ENCODE measurements around the gene MAPK10.
"Not testable (repeated sequence)": the region's sequence is repeated elsewhere in the genome, so short reads cannot be mapped to it uniquely, and the experiment has no call there.

The MAPK10 gene

GRCh38 chr4:86038037-86038436, 321.8 kb downstream of the MAPK10 start:
- Histone ChIP-seq H3K27me3 (ENCODE audit: control insufficient read depth in 2 of 2, insufficient read depth in 2 of 2, low read length in 2 of 2) (no peaks in the 10 kb centered on the region), H3K9me3 (ENCODE audit: control insufficient read depth in 2 of 2, low read length in 2 of 2) (no peaks in the 10 kb centered on the region), H3K4me3 (ENCODE audit: low read length in 2 of 2) (no peak overlapping the region), H3K36me3 (ENCODE audit: control insufficient read depth in 2 of 2, insufficient read depth in 2 of 2, low read length in 2 of 2) (no peaks in the 10 kb centered on the region), H3K4me1 (ENCODE audit: control insufficient read depth in 2 of 2, insufficient read depth in 2 of 2, low read length in 2 of 2) (no peaks in the 10 kb centered on the region), H3K9ac (ENCODE audit: low read depth in 1 of 2, low read length in 2 of 2) (no peak overlapping the region), H3K27ac (ENCODE audit: low read depth in 2 of 2, low read length in 2 of 2) (no peak overlapping the region)

GRCh38 chr4:86036736-86037135, 323.1 kb downstream of the MAPK10 start:
- no peaks in the 10 kb centered on the region for H3K27me3 ChIP-seq (ENCODE audit: control insufficient read depth in 2 of 2, insufficient read depth in 2 of 2, low read length in 2 of 2)
- no peaks in the 10 kb centered on the region for H3K4me1 ChIP-seq (ENCODE audit: control insufficient read depth in 2 of 2, insufficient read depth in 2 of 2, low read length in 2 of 2)
- H3K27ac ChIP-seq (ENCODE audit: low read depth in 2 of 2, low read length in 2 of 2) = no peak overlapping the region
- H3K9ac ChIP-seq (ENCODE audit: low read depth in 1 of 2, low read length in 2 of 2) = no peak overlapping the region
- no peaks in the 10 kb centered on the region for H3K36me3 ChIP-seq (ENCODE audit: control insufficient read depth in 2 of 2, insufficient read depth in 2 of 2, low read length in 2 of 2)
- no peak overlapping the region for H3K4me3 ChIP-seq (ENCODE audit: low read length in 2 of 2)
- H3K9me3 ChIP-seq (ENCODE audit: control insufficient read depth in 2 of 2, low read length in 2 of 2) = no peaks in the 10 kb centered on the region

GRCh38 chr4:86035688-86036087, 324.2 kb downstream of the MAPK10 start:
- H3K27ac ChIP-seq (ENCODE audit: low read depth in 2 of 2, low read length in 2 of 2) = no peak overlapping the region
- no peak overlapping the region for H3K4me3 ChIP-seq (ENCODE audit: low read length in 2 of 2)
- H3K9me3 ChIP-seq (ENCODE audit: control insufficient read depth in 2 of 2, low read length in 2 of 2) = no peaks in the 10 kb centered on the region
- H3K9ac ChIP-seq (ENCODE audit: low read depth in 1 of 2, low read length in 2 of 2) = no peak overlapping the region
- no peaks in the 10 kb centered on the region for H3K27me3 ChIP-seq (ENCODE audit: control insufficient read depth in 2 of 2, insufficient read depth in 2 of 2, low read length in 2 of 2)
- H3K4me1 ChIP-seq (ENCODE audit: control insufficient read depth in 2 of 2, insufficient read depth in 2 of 2, low read length in 2 of 2) = no peaks in the 10 kb centered on the region
- H3K36me3 ChIP-seq (ENCODE audit: control insufficient read depth in 2 of 2, insufficient read depth in 2 of 2, low read length in 2 of 2) = no peaks in the 10 kb centered on the region

GRCh38 chr4:86034616-86035015, 325.2 kb downstream of the MAPK10 start:
- H3K4me3 ChIP-seq (ENCODE audit: low read length in 2 of 2) = no peak overlapping the region
- no peaks in the 10 kb centered on the region for H3K36me3 ChIP-seq (ENCODE audit: control insufficient read depth in 2 of 2, insufficient read depth in 2 of 2, low read length in 2 of 2)
- no peak overlapping the region for H3K27ac ChIP-seq (ENCODE audit: low read depth in 2 of 2, low read length in 2 of 2)
- H3K4me1 ChIP-seq (ENCODE audit: control insufficient read depth in 2 of 2, insufficient read depth in 2 of 2, low read length in 2 of 2) = no peaks in the 10 kb centered on the region
- H3K9ac ChIP-seq (ENCODE audit: low read depth in 1 of 2, low read length in 2 of 2) = no peak overlapping the region
- H3K27me3 ChIP-seq (ENCODE audit: control insufficient read depth in 2 of 2, insufficient read depth in 2 of 2, low read length in 2 of 2) = no peaks in the 10 kb centered on the region
- H3K9me3 ChIP-seq (ENCODE audit: control insufficient read depth in 2 of 2, low read length in 2 of 2) = no peaks in the 10 kb centered on the region

- peak overlapping the region in 1 of 2 donors; percentile 10 for H3K27ac ChIP-seq (ENCODE audit: low read depth in 2 of 2, low read length in 2 of 2)
- H3K4me3 ChIP-seq (ENCODE audit: low read length in 2 of 2) = no peak overlapping the region
- H3K4me1 ChIP-seq (ENCODE audit: control insufficient read depth in 2 of 2, insufficient read depth in 2 of 2, low read length in 2 of 2) = no peaks in the 10 kb centered on the region
- no peaks in the 10 kb centered on the region for H3K27me3 ChIP-seq (ENCODE audit: control insufficient read depth in 2 of 2, insufficient read depth in 2 of 2, low read length in 2 of 2)
- H3K9ac ChIP-seq (ENCODE audit: low read depth in 1 of 2, low read length in 2 of 2) = no peak overlapping the region
- H3K9me3 ChIP-seq (ENCODE audit: control insufficient read depth in 2 of 2, low read length in 2 of 2) = no peaks in the 10 kb centered on the region
- no peaks in the 10 kb centered on the region for H3K36me3 ChIP-seq (ENCODE audit: control insufficient read depth in 2 of 2, insufficient read depth in 2 of 2, low read length in 2 of 2)
Measured at GRCh38 chr4:86033171-86033570, 326.7 kb downstream of the MAPK10 start.

- Histone ChIP-seq H3K27me3 (ENCODE audit: control insufficient read depth in 2 of 2, insufficient read depth in 2 of 2, low read length in 2 of 2) (no peaks in the 10 kb centered on the region), H3K27ac (ENCODE audit: low read depth in 2 of 2, low read length in 2 of 2) (peak overlapping the region in 1 of 2 donors; percentile 10), H3K9ac (ENCODE audit: low read depth in 1 of 2, low read length in 2 of 2) (no peak overlapping the region), H3K4me1 (ENCODE audit: control insufficient read depth in 2 of 2, insufficient read depth in 2 of 2, low read length in 2 of 2) (no peaks in the 10 kb centered on the region), H3K9me3 (ENCODE audit: control insufficient read depth in 2 of 2, low read length in 2 of 2) (no peaks in the 10 kb centered on the region), H3K36me3 (ENCODE audit: control insufficient read depth in 2 of 2, insufficient read depth in 2 of 2, low read length in 2 of 2) (no peaks in the 10 kb centered on the region), H3K4me3 (ENCODE audit: low read length in 2 of 2) (no peak overlapping the region)
Measured at GRCh38 chr4:86032476-86033022, 327.3 kb downstream of the MAPK10 start.

- H3K4me3 ChIP-seq (ENCODE audit: low read length in 2 of 2) = no peak overlapping the region
- H3K4me1 ChIP-seq (ENCODE audit: control insufficient read depth in 2 of 2, insufficient read depth in 2 of 2, low read length in 2 of 2) = no peaks in the 10 kb centered on the region
- no peak overlapping the region for H3K9ac ChIP-seq (ENCODE audit: low read depth in 1 of 2, low read length in 2 of 2)
- H3K9me3 ChIP-seq (ENCODE audit: control insufficient read depth in 2 of 2, low read length in 2 of 2) = no peaks in the 10 kb centered on the region
- no peaks in the 10 kb centered on the region for H3K27me3 ChIP-seq (ENCODE audit: control insufficient read depth in 2 of 2, insufficient read depth in 2 of 2, low read length in 2 of 2)
- H3K36me3 ChIP-seq (ENCODE audit: control insufficient read depth in 2 of 2, insufficient read depth in 2 of 2, low read length in 2 of 2) = no peaks in the 10 kb centered on the region
- no peak overlapping the region for H3K27ac ChIP-seq (ENCODE audit: low read depth in 2 of 2, low read length in 2 of 2)
Measured at GRCh38 chr4:86031927-86032326, 327.9 kb downstream of the MAPK10 start.

- no peak overlapping the region for H3K4me3 ChIP-seq (ENCODE audit: low read length in 2 of 2)
- no peak overlapping the region for H3K27ac ChIP-seq (ENCODE audit: low read depth in 2 of 2, low read length in 2 of 2)
- no peak overlapping the region for H3K9ac ChIP-seq (ENCODE audit: low read depth in 1 of 2, low read length in 2 of 2)
- H3K9me3 ChIP-seq (ENCODE audit: control insufficient read depth in 2 of 2, low read length in 2 of 2) = no peaks in the 10 kb centered on the region
- no peaks in the 10 kb centered on the region for H3K36me3 ChIP-seq (ENCODE audit: control insufficient read depth in 2 of 2, insufficient read depth in 2 of 2, low read length in 2 of 2)
- H3K4me1 ChIP-seq (ENCODE audit: control insufficient read depth in 2 of 2, insufficient read depth in 2 of 2, low read length in 2 of 2) = no peaks in the 10 kb centered on the region
- H3K27me3 ChIP-seq (ENCODE audit: control insufficient read depth in 2 of 2, insufficient read depth in 2 of 2, low read length in 2 of 2) = no peaks in the 10 kb centered on the region
Measured at GRCh38 chr4:86026720-86027119, 333.1 kb downstream of the MAPK10 start.

GRCh38 chr4:86021671-86022070, 338.2 kb downstream of the MAPK10 start:
- H3K4me3 ChIP-seq (ENCODE audit: low read length in 2 of 2); H3K27ac ChIP-seq (ENCODE audit: low read depth in 2 of 2, low read length in 2 of 2); H3K9me3 ChIP-seq (ENCODE audit: control insufficient read depth in 2 of 2, low read length in 2 of 2); H3K9ac ChIP-seq (ENCODE audit: low read depth in 1 of 2, low read length in 2 of 2); H3K27me3 ChIP-seq (ENCODE audit: control insufficient read depth in 2 of 2, insufficient read depth in 2 of 2, low read length in 2 of 2); H3K36me3 ChIP-seq (ENCODE audit: control insufficient read depth in 2 of 2, insufficient read depth in 2 of 2, low read length in 2 of 2); H3K4me1 ChIP-seq (ENCODE audit: control insufficient read depth in 2 of 2, insufficient read depth in 2 of 2, low read length in 2 of 2): not testable (repeated sequence)

GRCh38 chr4:86019906-86020305, 339.9 kb downstream of the MAPK10 start:
- no peaks in the 10 kb centered on the region for H3K9me3 ChIP-seq (ENCODE audit: control insufficient read depth in 2 of 2, low read length in 2 of 2)

GRCh38 chr4:86019362-86019761, 340.5 kb downstream of the MAPK10 start:
- no peak overlapping the region for H3K4me3 ChIP-seq (ENCODE audit: low read length in 2 of 2)
- H3K27ac ChIP-seq (ENCODE audit: low read depth in 2 of 2, low read length in 2 of 2) = no peak overlapping the region
- H3K9ac ChIP-seq (ENCODE audit: low read depth in 1 of 2, low read length in 2 of 2) = no peak overlapping the region
- H3K9me3 ChIP-seq (ENCODE audit: control insufficient read depth in 2 of 2, low read length in 2 of 2) = no peaks in the 10 kb centered on the region
- no peaks in the 10 kb centered on the region for H3K27me3 ChIP-seq (ENCODE audit: control insufficient read depth in 2 of 2, insufficient read depth in 2 of 2, low read length in 2 of 2)
- no peaks in the 10 kb centered on the region for H3K36me3 ChIP-seq (ENCODE audit: control insufficient read depth in 2 of 2, insufficient read depth in 2 of 2, low read length in 2 of 2)
- no peaks in the 10 kb centered on the region for H3K4me1 ChIP-seq (ENCODE audit: control insufficient read depth in 2 of 2, insufficient read depth in 2 of 2, low read length in 2 of 2)

More at GRCh38 chr4:86019906-86020305, 339.9 kb downstream of the MAPK10 start:
- Histone ChIP-seq H3K36me3 (ENCODE audit: control insufficient read depth in 2 of 2, insufficient read depth in 2 of 2, low read length in 2 of 2) (no peaks in the 10 kb centered on the region), H3K27me3 (ENCODE audit: control insufficient read depth in 2 of 2, insufficient read depth in 2 of 2, low read length in 2 of 2) (no peaks in the 10 kb centered on the region), H3K27ac (ENCODE audit: low read depth in 2 of 2, low read length in 2 of 2) (no peak overlapping the region), H3K9ac (ENCODE audit: low read depth in 1 of 2, low read length in 2 of 2) (no peak overlapping the region), H3K4me3 (ENCODE audit: low read length in 2 of 2) (no peak overlapping the region), H3K4me1 (ENCODE audit: control insufficient read depth in 2 of 2, insufficient read depth in 2 of 2, low read length in 2 of 2) (no peaks in the 10 kb centered on the region)

Measured in mucosa of rectum (tissue), 2 donors.